Measurements from ENCODE around the gene JAKMIP2. TPM values are rescaled to one million over a fixed set of nuclear protein-coding genes. Genes with fewer than 3 reads are reported as not detected.
"Not testable (repeated sequence)": the region's sequence is repeated elsewhere in the genome, so short reads cannot be mapped to it uniquely, and the experiment has no call there.

Gene JAKMIP2
- total RNA-seq, 1 donor: 1.1 TPM

DNA sequence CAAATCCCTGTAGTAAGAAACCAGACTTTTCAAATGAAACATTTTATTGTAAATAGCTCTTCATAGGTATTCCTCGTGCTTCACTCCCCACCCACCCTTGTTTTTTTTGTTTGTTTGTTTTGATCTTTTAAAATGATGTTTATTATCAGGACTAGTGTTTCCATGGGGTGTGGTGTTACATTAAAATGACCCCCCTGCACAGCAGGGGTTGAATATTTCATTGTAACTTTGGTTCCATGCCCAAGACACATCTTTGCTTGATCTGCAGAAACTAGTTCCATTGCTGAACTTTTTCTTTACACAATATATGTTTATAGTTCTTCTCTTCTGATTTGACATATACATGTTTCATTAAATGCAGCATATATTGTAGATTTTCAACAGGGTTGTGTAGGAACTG lies 191.4 kb downstream of the JAKMIP2 start:
- no peak overlapping the region for H3K4me3 ChIP-seq (ENCODE audit: insufficient read depth, low read length)
- TF ChIP-seq, protein P1, sequence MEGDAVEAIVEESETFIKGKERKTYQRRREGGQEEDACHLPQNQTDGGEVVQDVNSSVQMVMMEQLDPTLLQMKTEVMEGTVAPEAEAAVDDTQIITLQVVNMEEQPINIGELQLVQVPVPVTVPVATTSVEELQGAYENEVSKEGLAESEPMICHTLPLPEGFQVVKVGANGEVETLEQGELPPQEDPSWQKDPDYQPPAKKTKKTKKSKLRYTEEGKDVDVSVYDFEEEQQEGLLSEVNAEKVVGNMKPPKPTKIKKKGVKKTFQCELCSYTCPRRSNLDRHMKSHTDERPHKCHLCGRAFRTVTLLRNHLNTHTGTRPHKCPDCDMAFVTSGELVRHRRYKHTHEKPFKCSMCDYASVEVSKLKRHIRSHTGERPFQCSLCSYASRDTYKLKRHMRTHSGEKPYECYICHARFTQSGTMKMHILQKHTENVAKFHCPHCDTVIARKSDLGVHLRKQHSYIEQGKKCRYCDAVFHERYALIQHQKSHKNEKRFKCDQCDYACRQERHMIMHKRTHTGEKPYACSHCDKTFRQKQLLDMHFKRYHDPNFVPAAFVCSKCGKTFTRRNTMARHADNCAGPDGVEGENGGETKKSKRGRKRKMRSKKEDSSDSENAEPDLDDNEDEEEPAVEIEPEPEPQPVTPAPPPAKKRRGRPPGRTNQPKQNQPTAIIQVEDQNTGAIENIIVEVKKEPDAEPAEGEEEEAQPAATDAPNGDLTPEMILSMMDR (IDR thresholded peaks at IDR 0.05; ENCODE audit: extremely low read depth, low read depth, low read length): no peak

DNA sequence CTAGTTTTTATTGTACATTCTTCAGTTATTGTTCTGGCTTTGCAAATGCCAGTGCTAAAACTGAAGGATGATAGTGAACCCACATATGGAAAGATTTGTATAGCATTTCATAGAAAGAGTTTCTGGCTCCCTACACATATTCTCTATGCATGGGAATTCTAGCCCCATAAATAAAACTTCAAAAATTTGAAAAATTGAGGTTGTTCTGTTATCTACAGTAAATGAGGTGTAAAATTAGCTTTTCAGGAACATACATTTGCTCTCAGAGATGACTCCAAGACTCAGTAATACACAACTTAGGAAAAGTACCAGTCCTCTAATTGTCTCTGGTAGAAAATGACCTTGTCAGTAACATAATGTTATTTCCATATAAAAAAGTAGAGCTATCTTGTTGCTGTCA lies 192.4 kb downstream of the JAKMIP2 start:
- no peak for DNase-seq (ENCODE audit: insufficient read length, low spot score, missing footprints)
- Histone ChIP-seq H3K4me1 (ENCODE audit: insufficient read depth, low read length) (no peaks in the 10 kb centered on the region), H3K27me3 (ENCODE audit: insufficient read depth, low read length) (no peaks in the 10 kb centered on the region), H4K20me1 (ENCODE audit: insufficient read depth, low read length) (no peaks in the 10 kb centered on the region), H3K4me2 (ENCODE audit: insufficient read depth, low read length) (no peak overlapping the region), H3K36me3 (ENCODE audit: insufficient read depth, low read length) (no peaks in the 10 kb centered on the region), H2AFZ (ENCODE audit: low read length) (no peak overlapping the region), H3K4me3 (ENCODE audit: insufficient read depth, low read length) (no peak overlapping the region), H3K27ac (ENCODE audit: low read depth, low read length) (no peak overlapping the region), H3K9me3 (ENCODE audit: low read depth, low read length) (no peaks in the 10 kb centered on the region), H3K79me2 (ENCODE audit: insufficient read depth, low read length) (no peaks in the 10 kb centered on the region)
- TF ChIP-seq, protein P1 (IDR thresholded peaks at IDR 0.05; ENCODE audit: extremely low read depth, low read depth, low read length): no peak

More for the DNA sequence above, 191.4 kb downstream of the JAKMIP2 start:
- Histone ChIP-seq H3K36me3 (ENCODE audit: insufficient read depth, low read length) (no peaks in the 10 kb centered on the region), H3K27me3 (ENCODE audit: insufficient read depth, low read length) (no peaks in the 10 kb centered on the region), H2AFZ (ENCODE audit: low read length) (no peak overlapping the region), H3K4me1 (ENCODE audit: insufficient read depth, low read length) (no peaks in the 10 kb centered on the region), H3K79me2 (ENCODE audit: insufficient read depth, low read length) (no peaks in the 10 kb centered on the region), H4K20me1 (ENCODE audit: insufficient read depth, low read length) (no peaks in the 10 kb centered on the region), H3K9me3 (ENCODE audit: low read depth, low read length) (no peaks in the 10 kb centered on the region), H3K27ac (ENCODE audit: low read depth, low read length) (no peak overlapping the region), H3K4me2 (ENCODE audit: insufficient read depth, low read length) (no peak overlapping the region)
- DNase-seq (ENCODE audit: insufficient read length, low spot score, missing footprints): no peak

DNA sequence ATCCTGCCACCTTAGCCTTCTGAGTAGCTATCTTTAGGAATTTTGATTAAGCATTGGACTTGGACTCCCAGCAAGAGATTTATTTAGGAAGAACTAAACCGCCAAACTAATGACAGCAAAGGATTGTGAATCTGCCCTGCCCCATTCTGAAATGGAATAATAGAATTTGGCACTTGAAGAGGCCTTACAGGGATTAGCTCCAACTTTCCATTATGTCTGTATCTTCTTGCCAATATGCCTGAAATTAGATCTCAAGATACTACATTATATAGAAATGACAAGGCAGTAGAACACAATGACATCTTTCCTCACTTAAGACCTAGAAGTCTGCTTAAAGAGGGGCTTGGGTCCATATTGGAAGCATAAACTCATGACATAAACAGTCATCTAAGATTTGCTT lies 195.7 kb downstream of the JAKMIP2 start:
- TF ChIP-seq, protein P1 (IDR thresholded peaks at IDR 0.05; ENCODE audit: extremely low read depth, low read depth, low read length): no peak
- Histone ChIP-seq H3K79me2 (ENCODE audit: insufficient read depth, low read length) (no peaks in the 10 kb centered on the region), H3K27me3 (ENCODE audit: insufficient read depth, low read length) (no peaks in the 10 kb centered on the region), H3K36me3 (ENCODE audit: insufficient read depth, low read length) (no peaks in the 10 kb centered on the region), H2AFZ (ENCODE audit: low read length) (no peak overlapping the region), H4K20me1 (ENCODE audit: insufficient read depth, low read length) (no peaks in the 10 kb centered on the region), H3K9me3 (ENCODE audit: low read depth, low read length) (no peaks in the 10 kb centered on the region), H3K27ac (ENCODE audit: low read depth, low read length) (no peak overlapping the region), H3K4me3 (ENCODE audit: insufficient read depth, low read length) (no peak overlapping the region), H3K4me2 (ENCODE audit: insufficient read depth, low read length) (no peak overlapping the region), H3K4me1 (ENCODE audit: insufficient read depth, low read length) (no peaks in the 10 kb centered on the region)
- DNase-seq (ENCODE audit: insufficient read length, low spot score, missing footprints): no peak

DNA sequence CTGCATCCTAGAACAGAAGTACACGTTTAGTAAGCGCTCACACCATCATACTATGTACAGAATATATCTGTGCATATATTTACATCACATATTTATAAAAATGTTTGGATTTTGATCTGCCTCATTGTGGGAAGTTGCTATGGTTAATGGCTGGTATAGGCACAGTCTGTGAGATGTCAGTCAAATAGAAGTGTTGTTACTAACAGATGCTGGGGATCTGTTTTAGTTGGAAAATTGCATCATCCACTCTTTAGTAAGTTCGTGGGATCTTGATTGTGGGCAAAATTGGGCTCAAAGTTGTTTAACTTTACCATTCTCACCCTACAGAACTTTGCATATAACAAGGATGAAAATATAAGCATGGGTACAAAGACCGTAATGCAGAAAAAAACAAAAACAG lies 196.3 kb downstream of the JAKMIP2 start:
- no peak overlapping the region for H3K4me3 ChIP-seq (ENCODE audit: insufficient read depth, low read length)
- H3K4me2 ChIP-seq (ENCODE audit: insufficient read depth, low read length): no peak overlapping the region
- no peaks in the 10 kb centered on the region for H3K79me2 ChIP-seq (ENCODE audit: insufficient read depth, low read length)
- no peak overlapping the region for H2AFZ ChIP-seq (ENCODE audit: low read length)
- H3K36me3 ChIP-seq (ENCODE audit: insufficient read depth, low read length): no peaks in the 10 kb centered on the region
- H3K4me1 ChIP-seq (ENCODE audit: insufficient read depth, low read length): no peaks in the 10 kb centered on the region
- no peaks in the 10 kb centered on the region for H3K9me3 ChIP-seq (ENCODE audit: low read depth, low read length)
- no peaks in the 10 kb centered on the region for H4K20me1 ChIP-seq (ENCODE audit: insufficient read depth, low read length)
- no peaks in the 10 kb centered on the region for H3K27me3 ChIP-seq (ENCODE audit: insufficient read depth, low read length)
- no peak overlapping the region for H3K27ac ChIP-seq (ENCODE audit: low read depth, low read length)
- TF ChIP-seq, protein P1 (IDR thresholded peaks at IDR 0.05; ENCODE audit: extremely low read depth, low read depth, low read length): no peak
- DNase-seq (ENCODE audit: insufficient read length, low spot score, missing footprints): no peak

DNA sequence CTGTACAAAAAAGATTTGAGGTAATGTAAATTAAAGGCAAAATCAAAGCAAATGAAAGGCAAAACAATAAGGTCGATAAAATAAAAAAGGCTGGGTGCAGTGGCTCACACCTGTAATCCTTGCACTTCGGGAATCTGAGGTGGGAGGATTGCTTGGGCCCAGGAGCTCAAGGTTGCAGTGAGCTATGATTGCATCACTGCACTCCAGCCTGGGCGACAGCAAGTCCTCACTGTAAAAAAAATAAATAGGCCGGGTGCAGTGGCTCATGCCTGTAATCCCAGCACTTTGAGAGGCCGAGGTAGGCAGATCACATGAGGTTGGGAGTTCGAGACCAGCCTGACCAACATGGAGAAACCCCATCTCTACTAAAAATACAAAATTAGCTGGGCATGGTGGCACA lies 200.3 kb downstream of the JAKMIP2 start:
- not testable (repeated sequence) for H3K36me3 ChIP-seq (ENCODE audit: insufficient read depth, low read length); H3K79me2 ChIP-seq (ENCODE audit: insufficient read depth, low read length); H3K4me2 ChIP-seq (ENCODE audit: insufficient read depth, low read length); H3K27me3 ChIP-seq (ENCODE audit: insufficient read depth, low read length); H3K27ac ChIP-seq (ENCODE audit: low read depth, low read length); H4K20me1 ChIP-seq (ENCODE audit: insufficient read depth, low read length); H3K9me3 ChIP-seq (ENCODE audit: low read depth, low read length); H3K4me1 ChIP-seq (ENCODE audit: insufficient read depth, low read length); H2AFZ ChIP-seq (ENCODE audit: low read length); H3K4me3 ChIP-seq (ENCODE audit: insufficient read depth, low read length); DNase-seq (ENCODE audit: insufficient read length, low spot score, missing footprints)

DNA sequence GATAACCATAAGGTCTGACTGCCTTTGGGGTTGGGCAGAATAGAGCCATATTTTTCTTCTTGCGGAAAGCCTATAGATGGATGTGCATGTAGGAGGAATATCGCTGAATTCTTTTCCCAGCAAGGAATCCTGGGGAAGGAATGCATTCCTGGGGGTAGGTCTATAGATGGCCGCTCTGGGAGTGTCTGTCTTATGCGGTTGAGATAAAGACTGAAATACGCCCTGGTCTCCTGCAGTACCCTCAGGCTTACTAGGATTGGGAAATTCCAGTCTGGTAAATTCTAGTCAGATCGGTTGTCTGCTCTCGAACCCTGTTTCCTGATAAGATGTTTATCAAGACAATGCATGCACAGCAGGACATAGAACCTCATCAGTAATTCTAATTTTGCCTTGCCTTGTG lies 202.1 kb downstream of the JAKMIP2 start:
- not testable (repeated sequence) for H3K4me2 ChIP-seq (ENCODE audit: insufficient read depth, low read length); H3K27ac ChIP-seq (ENCODE audit: low read depth, low read length); H3K4me1 ChIP-seq (ENCODE audit: insufficient read depth, low read length); H3K79me2 ChIP-seq (ENCODE audit: insufficient read depth, low read length); H3K4me3 ChIP-seq (ENCODE audit: insufficient read depth, low read length); H3K36me3 ChIP-seq (ENCODE audit: insufficient read depth, low read length); H3K9me3 ChIP-seq (ENCODE audit: low read depth, low read length); H2AFZ ChIP-seq (ENCODE audit: low read length); H3K27me3 ChIP-seq (ENCODE audit: insufficient read depth, low read length); DNase-seq (ENCODE audit: insufficient read length, low spot score, missing footprints); H4K20me1 ChIP-seq (ENCODE audit: insufficient read depth, low read length)
